WTC11 (cell line): ENCODE measurements around the gene KIAA1671. TPM values are rescaled to one million over a fixed set of nuclear protein-coding genes. Genes with fewer than 3 reads are reported as not detected.
A peak's percentile ranks its signal among the peaks of the same experiment; 100 is the strongest.

ENCODE experiments used
- ATAC-seq: fragments of 200-7000 bp; cut with Tn5 transposase; 2 replicates; pipeline ENCODE4 v1.10.0; 2021; ENCODE audit warnings: mild to moderate bottlenecking, moderate library complexity
- CTCF ChIA-PET: fragments of 300-600 bp; sonication (Branson Sonifier 250); formaldehyde crosslinking; loops from one replicate; lab custom pipeline; 2021; ENCODE audit warnings: antibody characterized with exemption; lab: Charles Lee
- POLR2A ChIA-PET: fragments of 350-600 bp; sonication (Branson Sonifier 250); formaldehyde crosslinking; loops from one replicate; lab custom pipeline; 2021; ENCODE audit warnings: antibody characterized with exemption; lab: Charles Lee
- DNase-seq: peaks from one replicate; pipeline ENCODE4 v3.0.0; 2021; ENCODE audit warnings: low spot score
- H3K27ac Mint-ChIP-seq: 2 replicates; pipeline ENCODE4 v1.8.0; 2021; ENCODE audit warnings: mixed read lengths
- H3K27me3 Mint-ChIP-seq: 2 replicates; pipeline ENCODE4 v1.8.0; 2021; ENCODE audit warnings: low read depth, mild to moderate bottlenecking, moderate library complexity, mixed read lengths
- H3K36me3 Mint-ChIP-seq: 2 replicates; pipeline ENCODE4 v1.8.0; 2021; ENCODE audit warnings: mixed read lengths
- H3K4me1 Mint-ChIP-seq: 2 replicates; pipeline ENCODE4 v1.8.0; 2022; ENCODE audit warnings: mixed read lengths
- H3K4me3 Mint-ChIP-seq: 2 replicates; pipeline ENCODE4 v1.8.0; 2021; ENCODE audit warnings: mild to moderate bottlenecking, moderate library complexity, mixed read lengths
- H3K9me3 Mint-ChIP-seq: 2 replicates; pipeline ENCODE4 v1.8.0; 2021; ENCODE audit warnings: mixed read lengths
- AR ChIP-seq: fragments of 250-450 bp; sonication (Bioruptor Pico); IDR thresholded peaks from 2 replicates; pipeline ENCODE4 v1.9.0; 2021; ENCODE audit warnings: mild to moderate bottlenecking
- CBFB ChIP-seq: sonication (generic); formaldehyde crosslinking; IDR thresholded peaks from 2 replicates; pipeline ENCODE4 v1.8.1; 2022; ENCODE audit warnings: mild to moderate bottlenecking, low read depth, missing genetic modification reagents
- MAX ChIP-seq: sonication (generic); formaldehyde crosslinking; IDR thresholded peaks from 2 replicates; pipeline ENCODE4 v1.8.0; 2022; ENCODE audit warnings: mild to moderate bottlenecking, missing genetic modification reagents
- NFYB ChIP-seq: sonication (generic); formaldehyde crosslinking; conservative IDR thresholded peaks from 2 replicates; pipeline ENCODE4 v1.8.0; 2022; ENCODE audit warnings: low read depth, missing genetic modification reagents
- NR1H2 ChIP-seq: sonication (generic); formaldehyde crosslinking; IDR thresholded peaks from 2 replicates; pipeline ENCODE4 v1.9.0; 2021; ENCODE audit warnings: mild to moderate bottlenecking, moderate library complexity, missing genetic modification reagents
- NR2C2 ChIP-seq: sonication (generic); formaldehyde crosslinking; IDR thresholded peaks from 2 replicates; pipeline ENCODE4 v1.8.0; 2022; ENCODE audit warnings: mild to moderate bottlenecking, missing genetic modification reagents
- OVOL2 ChIP-seq: fragments of 250-450 bp; sonication (Bioruptor Pico); IDR thresholded peaks from 2 replicates; pipeline ENCODE4 v1.9.0; 2021; ENCODE audit warnings: mild to moderate bottlenecking, borderline replicate concordance
- SP1 ChIP-seq: sonication (generic); formaldehyde crosslinking; conservative IDR thresholded peaks from 2 replicates; pipeline ENCODE4 v1.8.1; 2022; ENCODE audit warnings: missing genetic modification reagents
- TEAD1 ChIP-seq: sonication (generic); formaldehyde crosslinking; IDR thresholded peaks from 2 replicates; pipeline ENCODE4 v1.8.0; 2022; ENCODE audit warnings: mild to moderate bottlenecking, missing genetic modification reagents
- ZNF281 ChIP-seq: sonication (generic); formaldehyde crosslinking; IDR thresholded peaks from 2 replicates; pipeline ENCODE4 v1.8.0; 2023; ENCODE audit warnings: mild to moderate bottlenecking, missing genetic modification reagents
- ZNF396 ChIP-seq: fragments of 250-450 bp; sonication (Bioruptor Pico); IDR thresholded peaks from 2 replicates; pipeline ENCODE4 v1.8.0; 2021; ENCODE audit warnings: mild to moderate bottlenecking, moderate library complexity, borderline replicate concordance
- ZNF423 ChIP-seq: fragments of 250-450 bp; sonication (Bioruptor Pico); IDR thresholded peaks from 2 replicates; pipeline ENCODE4 v2.1.2; 2022; ENCODE audit warnings: mild to moderate bottlenecking, moderate library complexity
- ZNF532 ChIP-seq: fragments of 250-450 bp; sonication (Bioruptor Pico); IDR thresholded peaks from 2 replicates; pipeline ENCODE4 v1.9.0; 2021; ENCODE audit warnings: mild to moderate bottlenecking, borderline replicate concordance
- total RNA-seq: library from RNA; stranded (reverse); gene quantifications from 3 replicates; pipeline ENCODE4 v1.2.3, GENCODE V29; 2021
- TF ChIP-seq, protein P1 (sequence below): sonication (generic); formaldehyde crosslinking; IDR thresholded peaks from 2 replicates; pipeline ENCODE4 v1.8.1; 2023; ENCODE audit warnings: mild to moderate bottlenecking, moderate library complexity, missing genetic modification reagents
- TF ChIP-seq, protein P2 (sequence below): sonication (generic); formaldehyde crosslinking; conservative IDR thresholded peaks from 2 replicates; pipeline ENCODE4 v1.8.1; 2023; ENCODE audit warnings: mild to moderate bottlenecking, low read depth, missing genetic modification reagents, moderate library complexity
- TF ChIP-seq, protein P3 (sequence below): sonication (generic); formaldehyde crosslinking; IDR thresholded peaks from 2 replicates; pipeline ENCODE4 v1.8.0; 2023; ENCODE audit warnings: missing genetic modification reagents, mild to moderate bottlenecking, borderline replicate concordance

KIAA1671 gene
- total RNA-seq, 1 experiment from 2014 or later = 26.0 TPM

DNA sequence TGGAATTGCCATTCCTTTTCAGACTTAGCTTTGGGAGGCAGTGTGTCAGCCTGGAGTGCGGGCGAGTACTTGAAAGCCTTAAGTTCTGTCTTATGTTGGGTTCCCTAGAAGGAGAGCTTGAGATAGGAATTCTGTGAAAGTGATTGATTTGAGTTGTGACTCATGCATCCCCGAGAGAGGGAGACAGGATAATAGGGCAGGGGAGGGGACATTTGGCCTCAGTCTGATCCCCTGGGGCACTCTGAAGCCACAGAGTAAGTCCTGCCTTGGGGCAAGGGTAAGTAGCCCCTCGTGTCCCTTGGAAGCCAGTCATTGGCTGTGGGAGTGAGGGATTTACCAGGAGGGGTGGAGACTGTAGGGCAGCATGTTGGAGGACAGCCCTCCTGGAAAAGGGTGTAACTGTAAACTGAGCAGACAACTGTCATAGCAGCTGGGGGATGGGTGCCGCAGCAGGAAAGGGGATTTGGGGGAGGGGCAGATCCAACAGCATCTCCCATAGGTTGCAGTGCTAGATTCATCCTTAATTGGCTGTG lies 44.0 kb downstream of the KIAA1671 start:
- no peaks in the 10 kb centered on the region for H3K9me3 Mint-ChIP-seq
- H3K36me3 Mint-ChIP-seq = no peaks in the 10 kb centered on the region
- CTCF ChIA-PET = interaction anchor here (1.0 to 2.7 kb wide), 8 partner anchors 10 to 52 kb away, joined by 3 to 13 read pairs (median 4); no protein-coding TSS in a partner anchor
- DNase-seq = peak; percentile 61
- POLR2A ChIA-PET = interaction anchor here (0.5 to 0.6 kb wide), 2 partner anchors 38 to 298 kb away, joined by 4 to 5 read pairs; no protein-coding TSS in a partner anchor
- H3K4me3 Mint-ChIP-seq = peak overlapping the region; percentile 32
- ATAC-seq = peak; percentile 94
- peak overlapping the region; percentile 91 for H3K27ac Mint-ChIP-seq
- H3K4me1 Mint-ChIP-seq = peaks cover 41% of the 10 kb centered on the region
- H3K27me3 Mint-ChIP-seq = no peaks in the 10 kb centered on the region
- TF ChIP-seq ZNF423 (CRISPR knock-in tag) (no peak), MAX (CRISPR knock-in tag) (peak; percentile 41; the same call in 1 of the 2 replicates), CBFB (CRISPR knock-in tag) (no peak), ZNF281 (CRISPR knock-in tag) (peak; percentile 85; the same call in 1 of the 2 replicates), OVOL2 (CRISPR knock-in tag) (no peak), ZNF396 (CRISPR knock-in tag) (no peak), TEAD1 (CRISPR knock-in tag) (0 out of 2 replicates have a peak, but pooled peaks have one; percentile 49), ZNF532 (no peak), NR2C2 (CRISPR knock-in tag) (no peak), AR (CRISPR knock-in tag) (no peak), NFYB (CRISPR knock-in tag) (no peak), SP1 (CRISPR knock-in tag) (peak; percentile 39; the same call in 1 of the 2 replicates), NR1H2 (CRISPR knock-in tag) (no peak)
- TF ChIP-seq, protein P1, sequence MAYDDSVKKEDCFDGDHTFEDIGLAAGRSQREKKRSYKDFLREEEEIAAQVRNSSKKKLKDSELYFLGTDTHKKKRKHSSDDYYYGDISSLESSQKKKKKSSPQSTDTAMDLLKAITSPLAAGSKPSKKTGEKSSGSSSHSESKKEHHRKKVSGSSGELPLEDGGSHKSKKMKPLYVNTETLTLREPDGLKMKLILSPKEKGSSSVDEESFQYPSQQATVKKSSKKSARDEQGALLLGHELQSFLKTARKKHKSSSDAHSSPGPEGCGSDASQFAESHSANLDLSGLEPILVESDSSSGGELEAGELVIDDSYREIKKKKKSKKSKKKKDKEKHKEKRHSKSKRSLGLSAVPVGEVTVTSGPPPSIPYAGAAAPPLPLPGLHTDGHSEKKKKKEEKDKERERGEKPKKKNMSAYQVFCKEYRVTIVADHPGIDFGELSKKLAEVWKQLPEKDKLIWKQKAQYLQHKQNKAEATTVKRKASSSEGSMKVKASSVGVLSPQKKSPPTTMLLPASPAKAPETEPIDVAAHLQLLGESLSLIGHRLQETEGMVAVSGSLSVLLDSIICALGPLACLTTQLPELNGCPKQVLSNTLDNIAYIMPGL (CRISPR knock-in tag) = no peak
- TF ChIP-seq, protein P2, sequence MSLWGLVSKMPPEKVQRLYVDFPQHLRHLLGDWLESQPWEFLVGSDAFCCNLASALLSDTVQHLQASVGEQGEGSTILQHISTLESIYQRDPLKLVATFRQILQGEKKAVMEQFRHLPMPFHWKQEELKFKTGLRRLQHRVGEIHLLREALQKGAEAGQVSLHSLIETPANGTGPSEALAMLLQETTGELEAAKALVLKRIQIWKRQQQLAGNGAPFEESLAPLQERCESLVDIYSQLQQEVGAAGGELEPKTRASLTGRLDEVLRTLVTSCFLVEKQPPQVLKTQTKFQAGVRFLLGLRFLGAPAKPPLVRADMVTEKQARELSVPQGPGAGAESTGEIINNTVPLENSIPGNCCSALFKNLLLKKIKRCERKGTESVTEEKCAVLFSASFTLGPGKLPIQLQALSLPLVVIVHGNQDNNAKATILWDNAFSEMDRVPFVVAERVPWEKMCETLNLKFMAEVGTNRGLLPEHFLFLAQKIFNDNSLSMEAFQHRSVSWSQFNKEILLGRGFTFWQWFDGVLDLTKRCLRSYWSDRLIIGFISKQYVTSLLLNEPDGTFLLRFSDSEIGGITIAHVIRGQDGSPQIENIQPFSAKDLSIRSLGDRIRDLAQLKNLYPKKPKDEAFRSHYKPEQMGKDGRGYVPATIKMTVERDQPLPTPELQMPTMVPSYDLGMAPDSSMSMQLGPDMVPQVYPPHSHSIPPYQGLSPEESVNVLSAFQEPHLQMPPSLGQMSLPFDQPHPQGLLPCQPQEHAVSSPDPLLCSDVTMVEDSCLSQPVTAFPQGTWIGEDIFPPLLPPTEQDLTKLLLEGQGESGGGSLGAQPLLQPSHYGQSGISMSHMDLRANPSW (CRISPR knock-in tag) = no peak
- TF ChIP-seq, protein P3, sequence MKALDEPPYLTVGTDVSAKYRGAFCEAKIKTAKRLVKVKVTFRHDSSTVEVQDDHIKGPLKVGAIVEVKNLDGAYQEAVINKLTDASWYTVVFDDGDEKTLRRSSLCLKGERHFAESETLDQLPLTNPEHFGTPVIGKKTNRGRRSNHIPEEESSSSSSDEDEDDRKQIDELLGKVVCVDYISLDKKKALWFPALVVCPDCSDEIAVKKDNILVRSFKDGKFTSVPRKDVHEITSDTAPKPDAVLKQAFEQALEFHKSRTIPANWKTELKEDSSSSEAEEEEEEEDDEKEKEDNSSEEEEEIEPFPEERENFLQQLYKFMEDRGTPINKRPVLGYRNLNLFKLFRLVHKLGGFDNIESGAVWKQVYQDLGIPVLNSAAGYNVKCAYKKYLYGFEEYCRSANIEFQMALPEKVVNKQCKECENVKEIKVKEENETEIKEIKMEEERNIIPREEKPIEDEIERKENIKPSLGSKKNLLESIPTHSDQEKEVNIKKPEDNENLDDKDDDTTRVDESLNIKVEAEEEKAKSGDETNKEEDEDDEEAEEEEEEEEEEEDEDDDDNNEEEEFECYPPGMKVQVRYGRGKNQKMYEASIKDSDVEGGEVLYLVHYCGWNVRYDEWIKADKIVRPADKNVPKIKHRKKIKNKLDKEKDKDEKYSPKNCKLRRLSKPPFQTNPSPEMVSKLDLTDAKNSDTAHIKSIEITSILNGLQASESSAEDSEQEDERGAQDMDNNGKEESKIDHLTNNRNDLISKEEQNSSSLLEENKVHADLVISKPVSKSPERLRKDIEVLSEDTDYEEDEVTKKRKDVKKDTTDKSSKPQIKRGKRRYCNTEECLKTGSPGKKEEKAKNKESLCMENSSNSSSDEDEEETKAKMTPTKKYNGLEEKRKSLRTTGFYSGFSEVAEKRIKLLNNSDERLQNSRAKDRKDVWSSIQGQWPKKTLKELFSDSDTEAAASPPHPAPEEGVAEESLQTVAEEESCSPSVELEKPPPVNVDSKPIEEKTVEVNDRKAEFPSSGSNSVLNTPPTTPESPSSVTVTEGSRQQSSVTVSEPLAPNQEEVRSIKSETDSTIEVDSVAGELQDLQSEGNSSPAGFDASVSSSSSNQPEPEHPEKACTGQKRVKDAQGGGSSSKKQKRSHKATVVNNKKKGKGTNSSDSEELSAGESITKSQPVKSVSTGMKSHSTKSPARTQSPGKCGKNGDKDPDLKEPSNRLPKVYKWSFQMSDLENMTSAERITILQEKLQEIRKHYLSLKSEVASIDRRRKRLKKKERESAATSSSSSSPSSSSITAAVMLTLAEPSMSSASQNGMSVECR (CRISPR knock-in tag) = no peak
